Activated T-cell treated with anti-CD3 and anti-CD28 coated beads, Interleukin-2, amount 50 U/mL, for 72 hours (primary cell): ENCODE results near the gene BARD1. TPM values are rescaled to one million over a fixed set of nuclear protein-coding genes. Genes with fewer than 3 reads are reported as not detected.
A peak's percentile ranks its signal among the peaks of the same experiment; 100 is the strongest.

ENCODE experiments used
- ATAC-seq, 2 donors: fragments of 150-1000 bp; cut with Tn5 transposase; replicated peaks in 1 of 2; 2 replicates each; pipeline ENCODE4 v1.10.0; 2021; ENCODE audit warnings: moderate library complexity in 2 of 2, mild to moderate bottlenecking in 1 of 2
- DNase-seq, 2 donors: peaks; one replicate each; pipeline ENCODE4 v3.0.0; 2021 to 2022; ENCODE audit warnings: mixed read lengths in 1 of 2
- H3K27ac Mint-ChIP-seq: one replicate; pipeline ENCODE4 v1.8.0; 2022; ENCODE audit warnings: mild to moderate bottlenecking, moderate library complexity, mixed read lengths
- H3K27me3 Mint-ChIP-seq: one replicate; pipeline ENCODE4 v1.8.0; 2022; ENCODE audit warnings: low read depth, mixed read lengths
- H3K36me3 Mint-ChIP-seq, 2 donors: one replicate each; pipeline ENCODE4 v1.8.0; 2022; ENCODE audit warnings: mixed read lengths in 2 of 2, mild to moderate bottlenecking in 1 of 2; ENCODE audit not compliant: insufficient read depth in 2 of 2
- H3K4me1 Mint-ChIP-seq: one replicate; pipeline ENCODE4 v1.8.0; 2022; ENCODE audit warnings: low read depth, mixed read lengths
- H3K4me3 Mint-ChIP-seq, 2 donors: one replicate each; pipeline ENCODE4 v1.8.0; 2022; ENCODE audit warnings: mild to moderate bottlenecking in 2 of 2, mixed read lengths in 2 of 2, moderate library complexity in 2 of 2
- H3K9me3 Mint-ChIP-seq, 2 donors: one replicate each; pipeline ENCODE4 v1.8.0; 2022; ENCODE audit warnings: mixed read lengths in 2 of 2
- total RNA-seq, 2 donors: library from RNA; stranded (reverse); gene quantifications; one replicate each; pipeline ENCODE4 v1.2.3, GENCODE V29; 2022

Gene BARD1
- total RNA-seq: 10 to 100 TPM; 31.1 to 32.6 TPM

GRCh38 chr2:214808981-214809750 lies at the start of gene BARD1:
Gene BARD1, minus strand, starts transcription at chr2:214809683. Its CDS starts 114 bp downstream, at chr2:214809569.
- Mint-ChIP-seq H3K4me1 (peaks cover 38% of the 10 kb centered on the region), H3K36me3 (peaks cover 1 to 11% of the 10 kb centered on the region in 2 donors), H3K9me3 (no peaks in the 10 kb centered on the region), H3K4me3 (peak within 1 kb of the TSS; percentile 94 to 97), H3K27ac (peak within 1 kb of the TSS; percentile 81), H3K27me3 (no peaks in the 10 kb centered on the region)
- ATAC-seq (peak; percentile 51 to 53), DNase-seq (peak; percentile 54 to 73)

GRCh38 chr2:214856137-214856536 lies 46.7 kb upstream of the BARD1 start:
- Mint-ChIP-seq H3K27ac (no peak overlapping the region), H3K36me3 (no peaks in the 10 kb centered on the region), H3K9me3 (no peaks in the 10 kb centered on the region), H3K4me1 (no peaks in the 10 kb centered on the region), H3K4me3 (no peak overlapping the region), H3K27me3 (no peaks in the 10 kb centered on the region)
- DNase-seq (no peak), ATAC-seq (no peak)

DNA sequence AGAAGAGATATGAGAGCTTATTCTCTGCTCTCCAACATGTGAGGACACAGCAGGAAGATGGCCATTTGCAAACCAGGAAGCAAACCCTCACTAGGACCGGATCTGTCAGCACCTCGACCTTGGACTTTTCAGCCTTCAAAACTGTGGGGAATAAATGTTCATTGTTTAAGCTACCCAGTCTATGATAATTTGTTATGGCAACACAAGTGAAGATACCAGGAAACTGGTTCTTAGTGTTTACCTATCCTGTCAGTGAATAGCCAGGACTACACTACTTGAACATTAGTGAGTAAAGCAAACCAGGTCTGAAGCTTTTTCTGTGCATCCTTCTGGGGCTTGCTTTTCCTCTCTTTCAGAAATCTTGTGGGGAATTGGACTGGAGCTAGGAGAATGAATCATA lies 44.4 kb upstream of the BARD1 start:
- DNase-seq (no peak), ATAC-seq (no peak)
- H3K36me3 Mint-ChIP-seq: no peaks in the 10 kb centered on the region
- no peaks in the 10 kb centered on the region for H3K4me1 Mint-ChIP-seq
- no peak overlapping the region for H3K27ac Mint-ChIP-seq
- no peak overlapping the region for H3K4me3 Mint-ChIP-seq
- no peaks in the 10 kb centered on the region for H3K27me3 Mint-ChIP-seq
- no peaks in the 10 kb centered on the region for H3K9me3 Mint-ChIP-seq

- no peak overlapping the region for H3K4me3 Mint-ChIP-seq
- H3K27me3 Mint-ChIP-seq: no peaks in the 10 kb centered on the region
- no peaks in the 10 kb centered on the region for H3K4me1 Mint-ChIP-seq
- ATAC-seq (no peak), DNase-seq (no peak)
- H3K27ac Mint-ChIP-seq: no peak overlapping the region
- H3K36me3 Mint-ChIP-seq: no peaks in the 10 kb centered on the region
- no peaks in the 10 kb centered on the region for H3K9me3 Mint-ChIP-seq
Measured at GRCh38 chr2:214843823-214844222, 34.3 kb upstream of the BARD1 start.

DNA sequence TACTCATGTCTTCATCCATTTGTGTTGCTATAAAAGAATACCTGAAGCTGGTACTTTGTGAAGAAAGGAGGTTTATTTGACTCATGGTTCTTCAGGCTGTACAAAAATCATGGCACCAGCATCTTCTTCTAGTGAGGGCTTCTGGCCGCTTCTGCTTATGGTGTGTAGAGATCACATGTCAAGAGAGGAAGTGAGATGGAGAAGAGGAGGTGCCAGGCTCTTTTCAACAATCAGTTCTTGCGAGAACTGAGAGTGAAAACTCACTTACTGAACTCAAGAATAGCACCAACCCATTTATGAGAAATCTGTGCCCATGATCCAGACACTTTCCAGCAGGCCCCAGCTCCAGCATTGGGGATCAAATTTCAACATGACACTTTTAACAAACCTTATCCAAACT lies 30.0 kb upstream of the BARD1 start:
- ATAC-seq (no peak), DNase-seq (no peak)
- H3K36me3 Mint-ChIP-seq: no peaks in the 10 kb centered on the region
- no peaks in the 10 kb centered on the region for H3K27me3 Mint-ChIP-seq
- H3K27ac Mint-ChIP-seq: no peak overlapping the region
- H3K4me1 Mint-ChIP-seq: no peaks in the 10 kb centered on the region
- H3K9me3 Mint-ChIP-seq: no peaks in the 10 kb centered on the region
- H3K4me3 Mint-ChIP-seq: no peak overlapping the region

GRCh38 chr2:214837466-214837865 lies 28.0 kb upstream of the BARD1 start:
- no peak for ATAC-seq
- no peaks in the 10 kb centered on the region for H3K9me3 Mint-ChIP-seq
- no peak overlapping the region for H3K27ac Mint-ChIP-seq
- H3K27me3 Mint-ChIP-seq: no peaks in the 10 kb centered on the region
- H3K4me1 Mint-ChIP-seq: no peaks in the 10 kb centered on the region
- DNase-seq: no peak
- no peak overlapping the region for H3K4me3 Mint-ChIP-seq
- H3K36me3 Mint-ChIP-seq: no peaks in the 10 kb centered on the region

DNA sequence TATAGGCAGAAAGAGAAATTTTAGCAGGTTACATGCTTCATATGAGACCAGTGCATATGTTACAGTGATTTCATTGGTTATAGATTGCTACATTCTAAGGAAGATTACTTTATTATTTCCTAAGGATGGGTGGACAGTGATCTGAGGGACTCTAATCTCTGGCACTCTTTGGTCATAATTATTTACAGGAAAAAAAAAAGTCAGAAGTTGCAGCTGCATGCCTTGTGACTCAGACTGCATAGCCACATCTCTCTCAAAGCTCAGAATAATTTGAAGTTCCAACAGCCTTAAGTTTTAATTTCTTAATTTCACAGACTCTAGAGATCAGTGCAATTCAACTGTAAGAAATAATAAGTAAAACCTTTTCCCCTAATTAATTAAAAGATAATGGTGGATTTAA lies 27.1 kb upstream of the BARD1 start:
- no peak for ATAC-seq
- no peaks in the 10 kb centered on the region for H3K4me1 Mint-ChIP-seq
- H3K27ac Mint-ChIP-seq: no peak overlapping the region
- no peaks in the 10 kb centered on the region for H3K9me3 Mint-ChIP-seq
- DNase-seq: no peak
- no peaks in the 10 kb centered on the region for H3K27me3 Mint-ChIP-seq
- H3K36me3 Mint-ChIP-seq: no peaks in the 10 kb centered on the region
- no peak overlapping the region for H3K4me3 Mint-ChIP-seq

DNA sequence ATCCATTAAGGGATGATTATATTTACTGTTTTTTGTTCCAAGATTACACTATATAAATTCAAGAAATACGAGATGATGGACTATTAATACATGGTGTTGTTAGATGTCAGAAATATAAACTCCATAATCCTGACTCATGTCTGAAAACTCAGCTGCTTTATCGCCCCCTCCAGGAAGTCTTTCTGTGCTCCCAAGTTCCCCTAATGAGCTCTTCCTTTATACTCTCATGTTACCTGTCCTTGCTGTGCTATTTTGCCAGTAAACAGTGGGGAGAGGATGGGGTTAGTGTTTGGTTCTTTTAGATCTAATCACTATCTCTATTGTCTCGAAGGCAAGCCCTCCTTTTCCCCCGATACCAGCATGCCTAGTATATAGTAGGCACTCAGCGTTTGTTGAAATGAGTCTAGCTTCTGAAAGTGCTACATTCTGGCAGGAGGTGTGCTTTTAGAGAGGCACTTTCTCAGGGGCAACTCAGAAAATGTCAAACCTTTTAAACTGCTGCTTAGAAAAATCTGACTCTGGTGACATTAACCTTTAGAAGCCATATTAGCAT lies 21.4 kb upstream of the BARD1 start:
- no peaks in the 10 kb centered on the region for H3K36me3 Mint-ChIP-seq
- no peak for ATAC-seq
- H3K4me3 Mint-ChIP-seq: no peak overlapping the region
- no peak for DNase-seq
- H3K4me1 Mint-ChIP-seq: no peaks in the 10 kb centered on the region
- no peak overlapping the region for H3K27ac Mint-ChIP-seq
- no peaks in the 10 kb centered on the region for H3K27me3 Mint-ChIP-seq
- H3K9me3 Mint-ChIP-seq: no peaks in the 10 kb centered on the region

DNA sequence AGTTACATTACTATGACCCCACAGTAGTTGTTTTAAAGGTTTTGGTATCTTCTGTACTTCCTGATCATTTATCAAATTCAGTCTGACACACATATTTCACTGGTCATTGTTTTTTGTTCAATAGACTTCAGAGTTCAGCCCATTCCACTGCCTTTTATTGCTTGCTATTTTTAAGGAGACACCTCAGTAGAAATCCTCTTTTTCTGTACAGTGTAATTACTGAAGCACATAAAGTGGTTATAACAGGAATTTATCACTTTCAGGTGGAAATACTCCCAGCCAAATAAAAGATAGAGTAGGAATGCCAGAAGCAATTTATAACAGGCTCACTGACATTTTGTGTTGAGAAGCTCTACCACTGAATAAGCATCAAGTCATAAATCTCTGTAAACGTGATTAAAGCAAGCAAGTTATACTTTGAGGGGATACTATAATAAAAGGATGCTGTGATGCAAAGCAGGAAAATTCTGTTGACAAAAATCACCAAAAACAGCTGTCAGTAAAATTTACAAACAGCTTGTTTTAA lies 6.6 kb upstream of the BARD1 start:
- Mint-ChIP-seq H3K36me3 (no peaks in the 10 kb centered on the region), H3K27me3 (no peaks in the 10 kb centered on the region), H3K27ac (no peak overlapping the region), H3K4me1 (peaks cover under 1% of the 10 kb centered on the region), H3K9me3 (no peaks in the 10 kb centered on the region), H3K4me3 (no peak overlapping the region)
- DNase-seq (no peak), ATAC-seq (no peak)

DNA sequence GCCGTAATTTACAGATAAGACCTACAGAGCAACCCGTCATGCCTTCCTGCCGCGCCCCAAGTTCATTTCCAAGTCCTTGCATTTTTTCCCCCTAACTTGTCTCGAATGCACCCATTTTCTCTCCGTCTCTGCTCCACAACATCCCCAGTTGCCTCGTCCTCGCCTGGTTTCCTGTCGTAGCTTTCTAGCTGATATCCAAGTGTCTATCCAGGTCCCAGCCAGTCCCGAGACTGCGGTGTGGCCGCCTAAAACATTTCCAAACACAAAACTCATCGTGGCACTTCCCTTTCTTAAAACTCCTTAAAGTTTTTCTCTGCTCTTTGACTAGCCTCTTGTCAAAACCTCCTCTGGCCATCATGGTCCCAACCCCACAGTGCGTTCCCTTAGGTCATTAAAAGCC lies 1.2 kb upstream of the BARD1 start:
- peak overlapping the region; percentile 62 for H3K27ac Mint-ChIP-seq
- H3K4me3 Mint-ChIP-seq: peak overlapping the region; percentile 94 to 97
- peaks cover 1 to 3% of the 10 kb centered on the region in 2 donors for H3K36me3 Mint-ChIP-seq
- peak in 1 of 2 donors; percentile 2 for DNase-seq
- no peaks in the 10 kb centered on the region for H3K27me3 Mint-ChIP-seq
- peaks cover 32% of the 10 kb centered on the region for H3K4me1 Mint-ChIP-seq
- no peak for ATAC-seq
- H3K9me3 Mint-ChIP-seq: no peaks in the 10 kb centered on the region

- Mint-ChIP-seq H3K27me3 (no peaks in the 10 kb centered on the region), H3K9me3 (no peaks in the 10 kb centered on the region), H3K36me3 (peaks cover 1 to 9% of the 10 kb centered on the region in 2 donors), H3K27ac (peak overlapping the region; percentile 51), H3K4me3 (peak overlapping the region; percentile 94 to 97), H3K4me1 (peaks cover 38% of the 10 kb centered on the region)
- peak; percentile 99 for DNase-seq
- ATAC-seq: peak; percentile 85 to 87
Measured at GRCh38 chr2:214809751-214810564, 475 bp upstream of the BARD1 start.

DNA sequence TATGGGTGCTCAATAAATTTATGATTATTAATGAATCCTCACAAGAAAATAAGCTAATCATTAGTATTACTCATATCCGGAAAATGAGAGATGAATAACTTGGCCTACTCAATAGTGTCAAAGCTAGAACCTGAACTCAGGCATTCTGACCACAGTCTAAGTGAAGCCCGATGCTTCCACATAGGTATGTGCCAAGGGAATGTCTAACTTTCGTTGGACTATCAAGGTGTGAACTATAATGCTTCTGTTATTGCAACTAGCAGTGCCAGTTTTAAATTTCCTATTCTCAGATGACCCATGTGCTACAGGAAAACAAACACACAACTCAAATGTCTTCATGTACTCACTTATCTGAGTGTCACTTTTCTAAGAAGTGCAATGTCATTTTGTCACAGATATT lies 1.8 kb downstream of the BARD1 start:
- peak overlapping the region; percentile 94 to 97 for H3K4me3 Mint-ChIP-seq
- no peak for DNase-seq
- no peaks in the 10 kb centered on the region for H3K9me3 Mint-ChIP-seq
- no peak for ATAC-seq
- no peaks in the 10 kb centered on the region for H3K27me3 Mint-ChIP-seq
- H3K4me1 Mint-ChIP-seq: peaks cover 38% of the 10 kb centered on the region
- H3K27ac Mint-ChIP-seq: peak overlapping the region; percentile 81
- H3K36me3 Mint-ChIP-seq: peaks cover 1 to 11% of the 10 kb centered on the region in 2 donors

- ATAC-seq (no peak), DNase-seq (no peak)
- no peak overlapping the region for H3K27ac Mint-ChIP-seq
- no peaks in the 10 kb centered on the region for H3K27me3 Mint-ChIP-seq
- no peaks in the 10 kb centered on the region for H3K9me3 Mint-ChIP-seq
- peaks cover 0 to 16% of the 10 kb centered on the region in 2 donors for H3K36me3 Mint-ChIP-seq
- H3K4me3 Mint-ChIP-seq: no peak overlapping the region
- H3K4me1 Mint-ChIP-seq: peaks cover 57% of the 10 kb centered on the region
Measured at GRCh38 chr2:214801768-214802397, 7.6 kb downstream of the BARD1 start.
